K562 (cell line): ENCODE measurements around the gene CGB3. TPM values are rescaled to one million over a fixed set of nuclear protein-coding genes. Genes with fewer than 3 reads are reported as not detected.
"Not testable (repeated sequence)": the region's sequence is repeated elsewhere in the genome, so short reads cannot be mapped to it uniquely, and the experiment has no call there.

Source experiments
- ATAC-seq: fragments of 200-7000 bp; cut with Tn5 transposase; 3 replicates; pipeline ENCODE4 v1.9.1; 2020; ENCODE audit warnings: moderate library complexity
- BruUV-seq: library from RNA; stranded (reverse); fragments of 400-500 nt; replicated peaks from 2 replicates; lab custom pipeline; 2021; lab: Mats Ljungman, UMichigan
- CTCF ChIA-PET: fragments of 300-600 bp; formaldehyde crosslinking; extraction: SDS; loops from one replicate; lab custom pipeline; 2021; ENCODE audit warnings: low intra/inter-chr PET ratio; lab: Yijun Ruan, JAX
- POLR2A ChIA-PET: fragments of 300-600, 350-650 bp; sonication (Branson Sonifier 250); formaldehyde crosslinking; extraction: SDS; loops from one replicate; lab custom pipeline; 2021; ENCODE audit warnings: antibody characterized with exemption, inconsistent platforms; lab: Yijun Ruan, JAX
- DNase-seq, 4 experiments: peaks; one replicate each; pipeline versions ENCODE4 v3.0.0 to v3.0.0-alpha.2; 2011 to 2018; ENCODE audit warnings: low spot score in 3 of 4, mixed read lengths in 3 of 4; ENCODE audit errors: extremely low read depth in 1 of 4
- FAIRE-seq: peaks from 2 replicates; lab custom pipeline; 2011; peaks lifted over from hg19 to GRCh38; lab: Jason Lieb, UNC
- H2AFZ ChIP-seq: 2 replicates; pipeline ENCODE4 v1.6.0; 2011; ENCODE audit warnings: low read depth, low read length, control low read depth, inconsistent platforms
- H3K27ac ChIP-seq: fragments of 200-600 bp; 3 replicates; pipeline ENCODE4 v1.8.0; 2011; ENCODE audit warnings: low read depth, mild to moderate bottlenecking, control low read depth, inconsistent platforms, low read length, moderate library complexity, mixed read lengths; ENCODE audit errors: extremely low read depth
- H3K27me3 ChIP-seq, 2 experiments: fragments of 300-600 bp in 1 of 2; 2 replicates in 1 of 2; 3 replicates in 1 of 2; pipeline versions ENCODE4 v1.6.0 to v1.8.0; 2011; ENCODE audit warnings: inconsistent platforms in 2 of 2, low read length in 2 of 2, mild to moderate bottlenecking in 1 of 2, mixed read lengths in 1 of 2, moderate library complexity in 1 of 2; ENCODE audit not compliant: control insufficient read depth in 2 of 2, insufficient read depth in 2 of 2
- H3K36me3 ChIP-seq: fragments of 300-600 bp; 3 replicates; pipeline ENCODE4 v1.8.0; 2011; ENCODE audit warnings: mild to moderate bottlenecking, low read length, inconsistent platforms; ENCODE audit not compliant: control insufficient read depth, insufficient read depth
- H3K4me1 ChIP-seq, 2 experiments: fragments of 200-600 bp in 1 of 2; replicated peaks in 1 of 2; 2 replicates in 1 of 2; 3 replicates in 1 of 2; pipeline versions ENCODE4 v1.5.1 to v1.8.0; 2011; ENCODE audit warnings: inconsistent platforms in 2 of 2, low read length in 2 of 2, mild to moderate bottlenecking in 1 of 2, mixed read lengths in 1 of 2, moderate library complexity in 1 of 2; ENCODE audit not compliant: control insufficient read depth in 2 of 2, insufficient read depth in 2 of 2
- H3K4me2 ChIP-seq: 2 replicates; pipeline ENCODE4 v1.6.1; 2011; ENCODE audit warnings: low read length, control low read depth, inconsistent platforms, mixed read lengths; ENCODE audit not compliant: insufficient read depth
- H3K4me3 ChIP-seq: fragments of 200-600 bp; sonication (generic), shearing (Covaris generic); 2 replicates; pipeline ENCODE4 v1.5.1; 2016; ENCODE audit warnings: control low read depth, inconsistent platforms
- H3K79me2 ChIP-seq: fragments of 200-600 bp; 3 replicates; pipeline ENCODE4 v1.8.0; 2011; ENCODE audit warnings: low read length, inconsistent platforms; ENCODE audit not compliant: control insufficient read depth, insufficient read depth
- H3K9ac ChIP-seq, 2 experiments: 2 replicates each; pipeline versions ENCODE4 v1.6.0 to v1.6.1; 2011; ENCODE audit warnings: low read depth in 2 of 2, low read length in 2 of 2, control low read depth in 1 of 2, inconsistent platforms in 1 of 2, mild to moderate bottlenecking in 1 of 2, mixed read lengths in 1 of 2; ENCODE audit not compliant: insufficient read depth in 1 of 2
- H3K9me1 ChIP-seq: one replicate; pipeline ENCODE4 v1.6.0; 2011; ENCODE audit warnings: inconsistent platforms, mild to moderate bottlenecking, low read length, moderate library complexity; ENCODE audit not compliant: control insufficient read depth, insufficient read depth
- H3K9me3 ChIP-seq: replicated peaks from 2 replicates; pipeline ENCODE4 v1.5.1; 2011; ENCODE audit warnings: low read depth, low read length, inconsistent platforms; ENCODE audit not compliant: control insufficient read depth, insufficient read depth
- H4K20me1 ChIP-seq: replicated peaks from 2 replicates; pipeline ENCODE4 v1.6.1; 2011; ENCODE audit warnings: low read length, inconsistent platforms, mixed read lengths; ENCODE audit not compliant: control insufficient read depth, insufficient read depth
- ATF1 ChIP-seq, 2 experiments: fragments of 450-650 bp in 1 of 2; IDR thresholded peaks; 2 replicates each; pipeline ENCODE4 v1.6.1; 2016; ENCODE audit warnings: missing compliant biosample characterization in 1 of 2, missing genetic modification characterization in 1 of 2
- E2F6 ChIP-seq, 2 experiments: IDR thresholded peaks; 2 replicates each; pipeline ENCODE4 v1.6.1; 2011; ENCODE audit warnings: borderline replicate concordance in 1 of 2, control low read depth in 1 of 2, low read depth in 1 of 2, low read length in 1 of 2, mild to moderate bottlenecking in 1 of 2, mixed read lengths in 1 of 2, moderate library complexity in 1 of 2; ENCODE audit not compliant: insufficient read depth in 1 of 2, insufficient read length in 1 of 2, poor library complexity in 1 of 2, severe bottlenecking in 1 of 2; ENCODE audit errors: extremely low read depth in 1 of 2
- ZBTB17 ChIP-seq: fragments of 450-650 bp; formaldehyde crosslinking; IDR thresholded peaks from 2 replicates; pipeline ENCODE4 v1.4.0; 2020; ENCODE audit warnings: mild to moderate bottlenecking
- WGBS: fragments of 100-300 bp; shearing (Covaris generic); methylation state at CpG from one replicate; pipeline ENCODE4 v1.1.6; 2016; ENCODE audit warnings: low coverage, mixed read lengths; ENCODE audit not compliant: insufficient coverage; ENCODE audit errors: missing lambda C conversion rate; 5-methylcytosine and 5-hydroxymethylcytosine counted together
- in situ Hi-C: fragments of 300-500 bp; cut with MboI; formaldehyde crosslinking; loops from 4 replicates; pipeline ENCODE4 v1.15.0; 2018; ENCODE audit warnings: inconsistent platforms, mixed read lengths
- intact Hi-C: fragments of 100-400 bp; cut with micrococcal nuclease; formaldehyde crosslinking; loops from 2 replicates; pipeline ENCODE4 v1.14.2; 2022
- polyA plus RNA-seq, 8 experiments: library from polyadenylated mRNA; depleted of rRNA in 4 of 8; stranded (reverse) in 5 of 8; unstranded in 3 of 8; fragments of >200 nt; fragmentation: Nextera tagmentation in 2 of 8; fragmentation: Illumina TruSeq in 1 of 8; extraction: Ambion mirVana in 2 of 8; extraction: Trizol in 1 of 8; gene quantifications; 2 replicates each; pipeline versions ENCODE4 v1.2.1 to v1.2.3, GENCODE V29; 2011 to 2014; ENCODE audit warnings: inconsistent platforms in 1 of 8, missing spikeins in 1 of 8
- total RNA-seq, 7 experiments: library from RNA; depleted of rRNA in 6 of 7; stranded (reverse); fragments of >200 nt in 6 of 7; fragmentation: Illumina TruSeq in 2 of 7; extraction: Trizol in 2 of 7; gene quantifications; 2 replicates each; pipeline versions ENCODE4 v1.2.1 to v1.2.3, GENCODE V29; 2011 to 2021; ENCODE audit warnings: low replicate concordance in 1 of 7
- TF ChIP-seq, protein P1 (sequence below): fragments of 250-450 bp; sonication (Bioruptor Pico); IDR thresholded peaks from 2 replicates; pipeline ENCODE4 v1.4.0; 2020

CGB3 gene
- total and polyA plus RNA-seq, 9 of the 15 experiments (the other 6 are each of a cell fraction or from before 2014, with no cell fraction given), result not detected

DNA sequence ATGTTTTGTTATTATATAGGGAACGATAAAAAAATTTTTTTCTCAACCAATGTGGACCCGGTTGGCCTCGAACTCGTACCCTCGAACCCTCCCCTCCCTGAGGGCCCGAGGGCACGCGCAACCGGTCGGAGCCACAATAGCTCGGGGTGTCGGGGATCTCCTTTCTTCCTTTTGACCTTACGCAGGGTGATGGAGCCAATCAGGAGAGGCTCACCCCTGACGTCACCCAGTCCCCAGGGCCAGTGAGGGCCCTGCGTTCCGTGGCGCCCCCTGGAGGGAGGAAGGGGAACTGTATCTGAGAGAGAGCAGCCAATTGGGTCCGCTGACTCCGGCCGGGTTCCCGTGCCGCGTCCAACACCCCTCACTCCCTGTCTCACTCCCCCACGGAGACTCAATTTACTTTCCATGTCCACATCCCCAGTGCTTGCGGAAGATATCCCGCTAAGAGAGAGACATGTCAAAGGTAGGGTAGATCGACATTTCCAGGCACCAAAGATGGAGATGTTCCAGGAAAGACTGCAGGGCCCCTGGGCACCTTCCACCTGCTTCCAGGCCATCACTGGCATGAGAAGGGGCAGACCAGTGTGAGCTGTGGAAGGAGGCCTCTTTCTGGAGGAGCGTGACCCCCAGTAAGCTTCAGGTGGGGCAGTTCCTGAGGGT is 7.6 kb upstream of the CGB3 start, which contains the start of gene CGB2 (continued):
- TF ChIP-seq, protein P1, sequence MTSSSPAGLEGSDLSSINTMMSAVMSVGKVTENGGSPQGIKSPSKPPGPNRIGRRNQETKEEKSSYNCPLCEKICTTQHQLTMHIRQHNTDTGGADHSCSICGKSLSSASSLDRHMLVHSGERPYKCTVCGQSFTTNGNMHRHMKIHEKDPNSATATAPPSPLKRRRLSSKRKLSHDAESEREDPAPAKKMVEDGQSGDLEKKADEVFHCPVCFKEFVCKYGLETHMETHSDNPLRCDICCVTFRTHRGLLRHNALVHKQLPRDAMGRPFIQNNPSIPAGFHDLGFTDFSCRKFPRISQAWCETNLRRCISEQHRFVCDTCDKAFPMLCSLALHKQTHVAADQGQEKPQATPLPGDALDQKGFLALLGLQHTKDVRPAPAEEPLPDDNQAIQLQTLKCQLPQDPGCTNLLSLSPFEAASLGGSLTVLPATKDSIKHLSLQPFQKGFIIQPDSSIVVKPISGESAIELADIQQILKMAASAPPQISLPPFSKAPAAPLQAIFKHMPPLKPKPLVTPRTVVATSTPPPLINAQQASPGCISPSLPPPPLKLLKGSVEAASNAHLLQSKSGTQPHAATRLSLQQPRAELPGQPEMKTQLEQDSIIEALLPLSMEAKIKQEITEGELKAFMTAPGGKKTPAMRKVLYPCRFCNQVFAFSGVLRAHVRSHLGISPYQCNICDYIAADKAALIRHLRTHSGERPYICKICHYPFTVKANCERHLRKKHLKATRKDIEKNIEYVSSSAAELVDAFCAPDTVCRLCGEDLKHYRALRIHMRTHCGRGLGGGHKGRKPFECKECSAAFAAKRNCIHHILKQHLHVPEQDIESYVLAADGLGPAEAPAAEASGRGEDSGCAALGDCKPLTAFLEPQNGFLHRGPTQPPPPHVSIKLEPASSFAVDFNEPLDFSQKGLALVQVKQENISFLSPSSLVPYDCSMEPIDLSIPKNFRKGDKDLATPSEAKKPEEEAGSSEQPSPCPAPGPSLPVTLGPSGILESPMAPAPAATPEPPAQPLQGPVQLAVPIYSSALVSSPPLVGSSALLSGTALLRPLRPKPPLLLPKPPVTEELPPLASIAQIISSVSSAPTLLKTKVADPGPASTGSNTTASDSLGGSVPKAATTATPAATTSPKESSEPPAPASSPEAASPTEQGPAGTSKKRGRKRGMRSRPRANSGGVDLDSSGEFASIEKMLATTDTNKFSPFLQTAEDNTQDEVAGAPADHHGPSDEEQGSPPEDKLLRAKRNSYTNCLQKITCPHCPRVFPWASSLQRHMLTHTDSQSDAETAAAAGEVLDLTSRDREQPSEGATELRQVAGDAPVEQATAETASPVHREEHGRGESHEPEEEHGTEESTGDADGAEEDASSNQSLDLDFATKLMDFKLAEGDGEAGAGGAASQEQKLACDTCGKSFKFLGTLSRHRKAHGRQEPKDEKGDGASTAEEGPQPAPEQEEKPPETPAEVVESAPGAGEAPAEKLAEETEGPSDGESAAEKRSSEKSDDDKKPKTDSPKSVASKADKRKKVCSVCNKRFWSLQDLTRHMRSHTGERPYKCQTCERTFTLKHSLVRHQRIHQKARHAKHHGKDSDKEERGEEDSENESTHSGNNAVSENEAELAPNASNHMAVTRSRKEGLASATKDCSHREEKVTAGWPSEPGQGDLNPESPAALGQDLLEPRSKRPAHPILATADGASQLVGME (CRISPR knock-in tag), result peak; percentile 99
- TF ChIP-seq E2F6 (IDR thresholded peaks at IDR 0.05; ENCODE audit: borderline replicate concordance in 1 of 2, extremely low read depth in 1 of 2, insufficient read depth in 1 of 2, insufficient read length in 1 of 2, low read depth in 1 of 2, low read length in 1 of 2, poor library complexity in 1 of 2, severe bottlenecking in 1 of 2), result peak in 1 of 2 experiments; percentile 44
- peak; percentile 49 for TF ChIP-seq ATF1 (CRISPR knock-in tag; IDR thresholded peaks at IDR 0.05)
- peak; percentile 95 for TF ChIP-seq ATF1 (tag; IDR thresholded peaks at IDR 0.05)
- TF ChIP-seq ZBTB17 (CRISPR knock-in tag), result peak; percentile 34; the same call in 1 of the 2 replicates

DNA sequence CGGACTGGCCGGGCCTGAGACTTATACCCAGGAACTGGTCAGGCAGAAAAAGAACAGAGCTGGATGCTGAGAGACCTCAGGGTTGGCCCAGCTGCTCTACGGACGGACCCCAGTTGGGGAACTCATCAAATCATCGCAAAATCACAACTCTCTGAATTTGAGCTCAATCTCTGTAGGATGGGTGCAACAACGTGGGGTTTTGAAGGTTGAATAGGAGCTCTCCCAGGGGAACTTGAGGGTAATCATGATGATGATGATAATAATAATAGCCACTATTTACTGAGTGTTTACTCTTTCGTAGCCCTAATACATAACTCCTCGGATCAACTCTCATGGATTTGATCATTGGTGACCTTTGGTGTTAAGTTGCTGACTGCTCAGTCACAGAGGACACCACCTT is 6.2 kb upstream of the CGB3 start:
- POLR2A ChIA-PET, DNase-seq, H3K4me1 ChIP-seq, H4K20me1 ChIP-seq, H3K4me3 ChIP-seq, H3K4me2 ChIP-seq, H2AFZ ChIP-seq, H3K36me3 ChIP-seq, H3K27me3 ChIP-seq, H3K27ac ChIP-seq, BruUV-seq, intact Hi-C loops, ATAC-seq, H3K9me3 ChIP-seq, H3K9me1 ChIP-seq, in situ Hi-C loops, H3K9ac ChIP-seq, H3K79me2 ChIP-seq, FAIRE-seq, CTCF ChIA-PET: not testable (repeated sequence)
- 30% methylated on average over 4 of the region's 8 CpGs for WGBS

GRCh38 chr19:49029749-49030148 is 5.6 kb upstream of the CGB3 start:
- H3K27me3 ChIP-seq, BruUV-seq, H3K9me1 ChIP-seq, H2AFZ ChIP-seq, H3K4me3 ChIP-seq, H4K20me1 ChIP-seq, CTCF ChIA-PET, POLR2A ChIA-PET, FAIRE-seq, H3K36me3 ChIP-seq, in situ Hi-C loops, H3K27ac ChIP-seq, H3K79me2 ChIP-seq, H3K4me2 ChIP-seq, H3K9ac ChIP-seq, DNase-seq, H3K9me3 ChIP-seq, ATAC-seq, H3K4me1 ChIP-seq, intact Hi-C loops: not testable (repeated sequence)
- 48% methylated on average over 7 of the region's 14 CpGs for WGBS
